H1 (cell line): ENCODE measurements around the gene PARD3. TPM values are rescaled to one million over a fixed set of nuclear protein-coding genes. Genes with fewer than 3 reads are reported as not detected.

Source experiments
- CTCF ChIA-PET: fragments of 300-600 bp; sonication (Branson Sonifier 250); formaldehyde crosslinking; loops from one replicate; lab custom pipeline; 2021; ENCODE audit not compliant: partially characterized antibody; lab: Charles Lee
- POLR2A ChIA-PET: fragments of 300-600 bp; sonication (Branson Sonifier 250); formaldehyde crosslinking; loops from one replicate; lab custom pipeline; 2021; ENCODE audit warnings: inconsistent platforms; ENCODE audit not compliant: partially characterized antibody; lab: Charles Lee
- DNase-seq, 2 experiments: peaks; one replicate each; pipeline versions ENCODE4 v3.0.0 to v3.0.0-alpha.2; 2010 to 2022; ENCODE audit warnings: low spot score in 2 of 2, low read depth in 1 of 2, mixed read lengths in 1 of 2
- FAIRE-seq: peaks from 2 replicates; lab custom pipeline; 2011; peaks lifted over from hg19 to GRCh38; lab: Jason Lieb, UNC
- H2AFZ ChIP-seq: 2 replicates; pipeline ENCODE4 v1.8.1; 2012; ENCODE audit warnings: low read length, inconsistent platforms
- H2AK5ac ChIP-seq: 2 replicates; pipeline ENCODE4 v1.6.1; 2013; ENCODE audit warnings: low read depth, low read length
- H2BK120ac ChIP-seq: replicated peaks from 2 replicates; pipeline ENCODE3; 2013; ENCODE audit warnings: low read depth, low read length, inconsistent platforms
- H2BK12ac ChIP-seq: 2 replicates; pipeline ENCODE4 v1.6.1; 2013; ENCODE audit warnings: low read depth, low read length
- H2BK15ac ChIP-seq: 2 replicates; pipeline ENCODE4 v1.6.1; 2013; ENCODE audit warnings: low read length
- H2BK20ac ChIP-seq: 2 replicates; pipeline ENCODE4 v1.6.1; 2013; ENCODE audit warnings: low read length
- H2BK5ac ChIP-seq: 2 replicates; pipeline ENCODE4 v1.6.1; 2013; ENCODE audit warnings: low read depth, low read length
- H3K14ac ChIP-seq: 2 replicates; pipeline ENCODE4 v1.6.1; 2013; ENCODE audit warnings: inconsistent platforms; ENCODE audit not compliant: insufficient read length
- H3K18ac ChIP-seq: 2 replicates; pipeline ENCODE4 v1.6.1; 2013; ENCODE audit warnings: low read length; ENCODE audit errors: extremely low read depth
- H3K23ac ChIP-seq: 2 replicates; pipeline ENCODE4 v1.6.1; 2013; ENCODE audit warnings: inconsistent platforms; ENCODE audit not compliant: insufficient read length
- H3K23me2 ChIP-seq: 2 replicates; pipeline ENCODE4 v1.6.1; 2013; ENCODE audit warnings: low read depth, low read length
- H3K27ac ChIP-seq: 2 replicates; pipeline ENCODE4 v1.6.1; 2011; ENCODE audit warnings: low read depth, low read length, inconsistent platforms
- H3K27me3 ChIP-seq, 4 experiments: replicated peaks in 1 of 4; 1 replicate in 1 of 4; 2 replicates in 3 of 4; pipeline versions ENCODE4 v1.6.1 to v1.8.1; 2011 to 2013; ENCODE audit warnings: low read length in 3 of 4, mild to moderate bottlenecking in 3 of 4, inconsistent platforms in 2 of 4, mixed read lengths in 2 of 4, moderate library complexity in 1 of 4; ENCODE audit not compliant: control insufficient read depth in 3 of 4, insufficient read depth in 3 of 4; ENCODE audit errors: extremely low read depth in 1 of 4
- H3K36me3 ChIP-seq, 4 experiments: 2 replicates each; pipeline versions ENCODE4 v1.6.1 to v1.8.1; 2011 to 2013; ENCODE audit warnings: mild to moderate bottlenecking in 4 of 4, low read length in 3 of 4, moderate library complexity in 2 of 4, control low read depth in 1 of 4, inconsistent platforms in 1 of 4; ENCODE audit not compliant: insufficient read depth in 4 of 4, control insufficient read depth in 2 of 4
- H3K4ac ChIP-seq: replicated peaks from 2 replicates; pipeline ENCODE3; 2013; ENCODE audit warnings: low read length, low read depth, mixed read lengths, inconsistent platforms; ENCODE audit not compliant: insufficient read length
- H3K4me1 ChIP-seq, 4 experiments: replicated peaks in 1 of 4; 1 replicate in 1 of 4; 2 replicates in 3 of 4; pipeline versions ENCODE4 v1.6.1 to v1.8.1; 2011 to 2013; ENCODE audit warnings: low read length in 3 of 4, inconsistent platforms in 2 of 4, mixed read lengths in 1 of 4; ENCODE audit not compliant: insufficient read depth in 4 of 4, control insufficient read depth in 3 of 4
- H3K4me2 ChIP-seq, 2 experiments: 2 replicates each; pipeline versions ENCODE4 v1.6.1 to v1.8.1; 2011 to 2013; ENCODE audit warnings: low read depth in 2 of 2, low read length in 2 of 2, control low read depth in 1 of 2, inconsistent platforms in 1 of 2, mild to moderate bottlenecking in 1 of 2; ENCODE audit not compliant: insufficient read depth in 1 of 2
- H3K4me3 ChIP-seq, 4 experiments: fragments of 200-600, 300-600 bp in 1 of 4; sonication (generic), shearing (Covaris generic), sonication (Bioruptor Twin) in 1 of 4; 2 replicates each; pipeline versions ENCODE4 v1.5.1 to v1.8.1; 2011 to 2016; ENCODE audit warnings: low read length in 4 of 4, low read depth in 3 of 4, control low read depth in 2 of 4, inconsistent platforms in 2 of 4, mild to moderate bottlenecking in 2 of 4, mixed read lengths in 1 of 4, moderate library complexity in 1 of 4; ENCODE audit not compliant: insufficient read depth in 2 of 4; ENCODE audit errors: extremely low read depth in 1 of 4
- H3K56ac ChIP-seq: replicated peaks from 2 replicates; pipeline ENCODE3; 2013; ENCODE audit warnings: low read depth, mild to moderate bottlenecking, mixed read lengths, low read length, inconsistent platforms; ENCODE audit not compliant: insufficient read length
- H3K79me1 ChIP-seq: 2 replicates; pipeline ENCODE4 v1.6.1; 2013; ENCODE audit warnings: low read depth, low read length, control low read depth
- H3K79me2 ChIP-seq, 2 experiments: 2 replicates each; pipeline versions ENCODE4 v1.6.1 to v1.8.1; 2012 to 2013; ENCODE audit warnings: low read length in 2 of 2, mild to moderate bottlenecking in 2 of 2, inconsistent platforms in 1 of 2; ENCODE audit not compliant: insufficient read depth in 2 of 2, control insufficient read depth in 1 of 2
- H3K9ac ChIP-seq, 4 experiments: replicated peaks in 1 of 4; 1 replicate in 1 of 4; 2 replicates in 3 of 4; pipeline versions ENCODE4 v1.6.1 to v1.8.1; 2011 to 2013; ENCODE audit warnings: low read depth in 3 of 4, low read length in 3 of 4, control low read depth in 2 of 4, mild to moderate bottlenecking in 2 of 4, moderate library complexity in 2 of 4, inconsistent platforms in 1 of 4; ENCODE audit errors: extremely low read depth in 1 of 4
- H3K9me3 ChIP-seq, 2 experiments: 2 replicates each; pipeline versions ENCODE4 v1.6.1 to v1.8.1; 2012 to 2013; ENCODE audit warnings: mild to moderate bottlenecking in 2 of 2, moderate library complexity in 2 of 2, control low read depth in 1 of 2, inconsistent platforms in 1 of 2, low read depth in 1 of 2, low read length in 1 of 2, mixed read lengths in 1 of 2; ENCODE audit not compliant: insufficient read depth in 2 of 2
- H4K20me1 ChIP-seq, 2 experiments: replicated peaks in 1 of 2; 2 replicates each; pipeline versions ENCODE3 to v1.8.1; 2011 to 2013; ENCODE audit warnings: inconsistent platforms in 2 of 2, low read length in 2 of 2, mild to moderate bottlenecking in 1 of 2; ENCODE audit not compliant: insufficient read depth in 2 of 2, control insufficient read depth in 1 of 2
- H4K5ac ChIP-seq: 2 replicates; pipeline ENCODE4 v1.6.1; 2013; ENCODE audit warnings: low read length, low read depth, mixed read lengths, inconsistent platforms; ENCODE audit not compliant: insufficient read length
- H4K8ac ChIP-seq: 2 replicates; pipeline ENCODE4 v1.8.0; 2013; ENCODE audit warnings: mild to moderate bottlenecking, moderate library complexity, low read length, inconsistent platforms; ENCODE audit not compliant: insufficient read depth; ENCODE audit errors: extremely low read depth
- H4K91ac ChIP-seq: replicated peaks from 2 replicates; pipeline ENCODE3; 2013; ENCODE audit warnings: low read length, mixed read lengths, inconsistent platforms; ENCODE audit not compliant: insufficient read length
- BRCA1 ChIP-seq: IDR thresholded peaks from 2 replicates; pipeline ENCODE4 v1.6.1; 2012; ENCODE audit warnings: low read depth, low read length, improper control_type of control experiment
- CTBP2 ChIP-seq: IDR thresholded peaks from 2 replicates; pipeline ENCODE4 v1.7.0; 2011; ENCODE audit warnings: borderline replicate concordance, mild to moderate bottlenecking, moderate library complexity, mixed read lengths, low read length; ENCODE audit not compliant: insufficient read depth, insufficient read length
- GABPA ChIP-seq: IDR thresholded peaks from 2 replicates; pipeline ENCODE4 v1.6.1; 2011; ENCODE audit warnings: mild to moderate bottlenecking, low read length, moderate library complexity, borderline replicate concordance; ENCODE audit not compliant: insufficient read depth
- KDM4A ChIP-seq: IDR thresholded peaks from one replicate; pipeline ENCODE4 v1.7.1; 2012; ENCODE audit warnings: low read depth, mild to moderate bottlenecking, moderate library complexity, low read length, inconsistent platforms; ENCODE audit not compliant: severe bottlenecking
- NANOG ChIP-seq: IDR thresholded peaks from 2 replicates; pipeline ENCODE4 v1.6.1; 2011; ENCODE audit warnings: low read length, low read depth, mild to moderate bottlenecking, inconsistent platforms; ENCODE audit not compliant: insufficient read depth, poor library complexity, severe bottlenecking
- RNF2 ChIP-seq: fragments of 200-900, 300-1000 bp; sonication (generic); IDR thresholded peaks from 2 replicates; pipeline ENCODE4 v1.7.1; 2016; ENCODE audit warnings: borderline replicate concordance, low read depth, mild to moderate bottlenecking, antibody characterized with exemption, low read length; ENCODE audit not compliant: poor library complexity, severe bottlenecking; ENCODE audit errors: missing control alignments
- SIN3A ChIP-seq, 2 experiments: IDR thresholded peaks in 1 of 2; conservative IDR thresholded peaks in 1 of 2; 2 replicates each; pipeline ENCODE4 v1.6.1; 2011 to 2012; ENCODE audit warnings: low read length in 2 of 2, improper control_type of control experiment in 1 of 2, low read depth in 1 of 2, mild to moderate bottlenecking in 1 of 2
- SIX5 ChIP-seq: IDR thresholded peaks from 2 replicates; pipeline ENCODE4 v1.6.1; 2011; ENCODE audit warnings: mild to moderate bottlenecking, low read depth, low read length
- SP4 ChIP-seq: IDR thresholded peaks from 2 replicates; pipeline ENCODE4 v1.6.1; 2012; ENCODE audit warnings: low read length, inconsistent platforms
- TAF1 ChIP-seq: IDR thresholded peaks from 2 replicates; pipeline ENCODE4 v1.6.1; 2011; ENCODE audit warnings: mild to moderate bottlenecking, low read depth, low read length
- ZNF274 ChIP-seq: IDR thresholded peaks from 2 replicates; pipeline ENCODE4 v1.7.0; 2012; ENCODE audit warnings: low read length, borderline replicate concordance; ENCODE audit errors: extremely low read depth
- WGBS, 2 experiments: shearing (Covaris generic) in 1 of 2; methylation state at CpG; one replicate each; pipeline versions ENCODE4 v1.1.6 to v1.1.7; 2013 to 2015; ENCODE audit warnings: low lambda C conversion rate in 2 of 2, mixed read lengths in 2 of 2, inconsistent platforms in 1 of 2, low coverage in 1 of 2, missing lambda C conversion rate in 1 of 2; ENCODE audit not compliant: insufficient replicate concordance in 2 of 2, insufficient coverage in 1 of 2, insufficient read length in 1 of 2; ENCODE audit errors: extremely low coverage in 1 of 2, missing lambda C conversion rate in 1 of 2; 5-methylcytosine and 5-hydroxymethylcytosine counted together
- polyA plus RNA-seq, 7 experiments: library from polyadenylated mRNA; depleted of rRNA in 3 of 7; stranded (reverse) in 5 of 7; unstranded in 2 of 7; fragments of >200 nt in 5 of 7; fragments of 200-250 nt in 2 of 7; gene quantifications; 1 replicate in 5 of 7; 2 replicates in 1 of 7; 4 replicates in 1 of 7; pipeline versions ENCODE4 v1.2.1 to v1.2.3, GENCODE V29; 2011 to 2013; ENCODE audit warnings: missing spikeins in 2 of 7, mixed read lengths in 2 of 7
- total RNA-seq: library from RNA; stranded (reverse); fragmentation: NEBNext Ultra II Directional; extraction: Animal tissue kit (Norgen Biotek cat#: 25700); gene quantifications from 2 replicates; pipeline ENCODE4 v1.2.1, GENCODE V29; 2021

The PARD3 gene
- total and polyA plus RNA-seq, 2 of the 8 experiments (the other 6 are each of a cell fraction or from before 2014, with no cell fraction given): 19.7 to 49.1 TPM

DNA sequence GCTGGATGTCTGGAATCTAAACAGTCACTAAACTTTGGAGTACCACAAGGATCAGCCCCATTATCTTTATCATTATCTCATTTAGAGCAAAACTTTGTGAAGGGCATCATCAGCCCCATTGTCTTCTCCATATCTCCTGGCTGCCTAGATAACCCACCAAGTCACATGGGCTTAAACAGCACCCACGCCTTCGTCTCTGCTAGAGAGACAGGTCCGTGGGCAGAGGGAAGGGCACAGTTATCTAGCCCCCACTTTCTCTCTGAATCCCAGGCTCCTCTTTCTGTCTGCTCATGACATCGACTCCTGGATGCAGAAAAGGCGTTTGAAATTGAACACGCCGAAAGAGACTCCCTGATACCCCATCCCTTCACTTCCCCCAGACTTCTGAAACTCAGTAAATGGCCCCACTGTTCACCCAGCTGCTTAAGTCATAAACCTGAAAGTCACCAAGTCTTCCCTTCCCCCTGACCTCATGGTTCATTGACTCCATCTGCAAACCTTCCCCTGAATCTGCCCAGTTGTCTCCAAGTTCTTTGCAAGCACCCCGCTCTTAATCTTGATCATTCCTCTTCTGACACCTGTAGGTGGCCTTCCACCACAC is 20.9 kb upstream of the PARD3 start:
- no peak overlapping the region for H2BK12ac ChIP-seq
- no peak overlapping the region for H3K4ac ChIP-seq
- no peak overlapping the region for H2BK15ac ChIP-seq
- no peak overlapping the region for H2BK20ac ChIP-seq
- no peaks in the 10 kb centered on the region for H3K9me3 ChIP-seq
- no peaks in the 10 kb centered on the region for H3K79me2 ChIP-seq
- no peak overlapping the region for H2AFZ ChIP-seq
- H4K20me1 ChIP-seq: no peaks in the 10 kb centered on the region
- FAIRE-seq (no peak), DNase-seq (no peak)
- WGBS, 2 experiments: 93% methylated on average over 8 of the region's 8 CpGs; no CpG with 5 or more reads in 1 of the 2 experiments
- no peak overlapping the region for H2BK5ac ChIP-seq
- no peak overlapping the region for H4K91ac ChIP-seq
- ChIA-PET POLR2A (no interaction called here), CTCF (interaction anchor here (0.6 to 2.0 kb wide), 2 partner anchors 12 to 300 kb away, joined by 3 to 6 read pairs; no protein-coding TSS in a partner anchor)
- H3K14ac ChIP-seq: no peak overlapping the region
- H3K27ac ChIP-seq: no peak overlapping the region
- H4K8ac ChIP-seq: no peak overlapping the region; the same call in 1 of the 2 replicates
- no peaks in the 10 kb centered on the region for H3K27me3 ChIP-seq
- H3K56ac ChIP-seq: no peak overlapping the region
- H4K5ac ChIP-seq: no peak overlapping the region
- no peak overlapping the region for H3K9ac ChIP-seq
- H2BK120ac ChIP-seq: no peak overlapping the region
- no peaks in the 10 kb centered on the region for H3K23me2 ChIP-seq
- no peak overlapping the region for H2AK5ac ChIP-seq
- no peak overlapping the region for H3K23ac ChIP-seq
- no peak overlapping the region for H3K18ac ChIP-seq
- H3K4me2 ChIP-seq: no peak overlapping the region
- no peak overlapping the region for H3K4me3 ChIP-seq
- no peaks in the 10 kb centered on the region for H3K36me3 ChIP-seq
- no peaks in the 10 kb centered on the region; a peak in 1 of 7 replicates for H3K4me1 ChIP-seq
- no peaks in the 10 kb centered on the region for H3K79me1 ChIP-seq
- no peak for TF ChIP-seq TAF1
- TF ChIP-seq ZNF274: no peak
- TF ChIP-seq KDM4A: no peak
- no peak for TF ChIP-seq BRCA1
- no peak for TF ChIP-seq NANOG
- TF ChIP-seq SP4: no peak
- TF ChIP-seq CTBP2: no peak
- no peak for TF ChIP-seq SIX5
- no peak for TF ChIP-seq SIN3A (conservative IDR thresholded peaks at IDR 0.05 in 1 of 2, IDR thresholded peaks at IDR 0.05 in 1 of 2; ENCODE audit: low read depth in 1 of 2, low read length in 2 of 2)
- TF ChIP-seq GABPA: no peak
- TF ChIP-seq RNF2: no peak
